Stimulated activated CD8-positive, alpha-beta memory T cell treated with anti-CD3 and anti-CD28 coated beads, Interleukin-4, amount 100 ng/mL, for 4 hours (primary cell): ENCODE data around the gene DIMT1.

Experiments used
- DNase-seq, 2 donors: peaks; one replicate each; pipeline ENCODE4 v3.0.0-alpha.2; 2020; ENCODE audit warnings: low read depth in 2 of 2, low spot score in 1 of 2

Gene DIMT1

GRCh38 chr5:62371409-62371808 lies 32.3 kb downstream of the DIMT1 start:
- no peak for DNase-seq

GRCh38 chr5:62369039-62369438 lies 34.7 kb downstream of the DIMT1 start:
- no peak for DNase-seq

- DNase-seq, result no peak
Measured at GRCh38 chr5:62362701-62363100, 41.0 kb downstream of the DIMT1 start.

- no peak for DNase-seq
Measured at GRCh38 chr5:62354028-62354874, 49.5 kb downstream of the DIMT1 start.

GRCh38 chr5:62348723-62349481 lies 54.8 kb downstream of the DIMT1 start:
- DNase-seq, result no peak

GRCh38 chr5:62347928-62348327 lies 55.8 kb downstream of the DIMT1 start:
- no peak for DNase-seq

- no peak for DNase-seq
Measured at GRCh38 chr5:62346748-62347147, 57.0 kb downstream of the DIMT1 start.

GRCh38 chr5:62343428-62343827 lies 60.3 kb downstream of the DIMT1 start:
- no peak for DNase-seq

GRCh38 chr5:62342476-62342837 lies 61.2 kb downstream of the DIMT1 start:
- no peak for DNase-seq

GRCh38 chr5:62341783-62342475 lies 61.8 kb downstream of the DIMT1 start:
- DNase-seq, result no peak

GRCh38 chr5:62340979-62341378 lies 62.7 kb downstream of the DIMT1 start:
- DNase-seq, result no peak

- DNase-seq, result no peak
Measured at GRCh38 chr5:62340392-62340791, 63.3 kb downstream of the DIMT1 start.
